Fibroblast of lung (primary cell): ENCODE data around the gene PLA2G6. TPM values are rescaled to one million over a fixed set of nuclear protein-coding genes. Genes with fewer than 3 reads are reported as not detected.
"Not testable (repeated sequence)": the region's sequence is repeated elsewhere in the genome, so short reads cannot be mapped to it uniquely, and the experiment has no call there.

Experiments used
- DNase-seq, 2 donors: peaks; one replicate each; pipeline versions ENCODE4 v3.0.0 to v3.0.0-alpha.2; 2010; ENCODE audit warnings: low read depth in 2 of 2
- H2AFZ ChIP-seq: 2 replicates; pipeline ENCODE4 v1.5.1; 2012; ENCODE audit warnings: low read length, control low read depth, inconsistent platforms
- H3K27ac ChIP-seq: 2 replicates; pipeline ENCODE4 v1.5.1; 2011; ENCODE audit warnings: low read length, control low read depth; ENCODE audit not compliant: insufficient read depth
- H3K27me3 ChIP-seq: 2 replicates; pipeline ENCODE4 v1.5.1; 2011; ENCODE audit warnings: mild to moderate bottlenecking, low read length; ENCODE audit not compliant: control insufficient read depth, insufficient read depth
- H3K36me3 ChIP-seq: 2 replicates; pipeline ENCODE4 v1.5.1; 2011; ENCODE audit warnings: low read length; ENCODE audit not compliant: control insufficient read depth, insufficient read depth
- H3K4me1 ChIP-seq: 2 replicates; pipeline ENCODE4 v1.5.1; 2011; ENCODE audit warnings: low read length; ENCODE audit not compliant: control insufficient read depth, insufficient read depth; ENCODE audit errors: extremely low read depth
- H3K4me2 ChIP-seq: 2 replicates; pipeline ENCODE4 v1.5.1; 2011; ENCODE audit warnings: low read length, control low read depth; ENCODE audit not compliant: insufficient read depth; ENCODE audit errors: extremely low read depth
- H3K4me3 ChIP-seq, 4 experiments: fragments of 200-600 bp in 1 of 4; sonication (generic) in 1 of 4; replicated peaks in 1 of 4; 2 replicates each; pipeline ENCODE4 v1.5.1; 2011 to 2016; ENCODE audit warnings: low read length in 4 of 4, low read depth in 3 of 4, mild to moderate bottlenecking in 3 of 4, control low read depth in 2 of 4, inconsistent platforms in 1 of 4, mixed read lengths in 1 of 4; ENCODE audit not compliant: insufficient read depth in 1 of 4; ENCODE audit errors: control extremely low read depth in 1 of 4
- H3K79me2 ChIP-seq: 2 replicates; pipeline ENCODE4 v1.5.1; 2012; ENCODE audit warnings: mild to moderate bottlenecking, low read length, inconsistent platforms; ENCODE audit not compliant: control insufficient read depth, insufficient read depth
- H3K9ac ChIP-seq: 2 replicates; pipeline ENCODE4 v1.5.1; 2011; ENCODE audit warnings: mild to moderate bottlenecking, low read length, control low read depth; ENCODE audit not compliant: insufficient read depth
- H3K9me3 ChIP-seq: 2 replicates; pipeline ENCODE4 v1.5.1; 2012; ENCODE audit warnings: low read depth, low read length; ENCODE audit not compliant: control insufficient read depth, insufficient read depth
- H4K20me1 ChIP-seq: 2 replicates; pipeline ENCODE4 v1.5.1; 2011; ENCODE audit warnings: low read length; ENCODE audit not compliant: control insufficient read depth, insufficient read depth; ENCODE audit errors: extremely low read depth
- EZH2 ChIP-seq: IDR thresholded peaks from 2 replicates; pipeline ENCODE4 v1.5.1; 2012; ENCODE audit warnings: low read length, control low read depth, mild to moderate bottlenecking; ENCODE audit errors: missing control alignments
- polyA plus RNA-seq, 2 donors: library from polyadenylated mRNA; depleted of rRNA in 1 of 2; stranded (reverse) in 1 of 2; unstranded in 1 of 2; fragments of >200 nt; gene quantifications; 2 replicates each; pipeline ENCODE4 v1.2.1, GENCODE V29; 2011 to 2012; ENCODE audit warnings: missing spikeins in 1 of 2
- total RNA-seq: library from RNA; depleted of rRNA; stranded (reverse); fragments of >200 nt; gene quantifications from 2 replicates; pipeline ENCODE4 v1.2.1, GENCODE V29; 2014
- TF ChIP-seq, protein P1 (sequence below), 2 donors: IDR thresholded peaks in 1 of 2; conservative IDR thresholded peaks in 1 of 2; 1 replicate in 1 of 2; 2 replicates in 1 of 2; pipeline ENCODE4 v1.5.1; 2011 to 2012; ENCODE audit warnings: low read length in 2 of 2, control low read depth in 1 of 2, inconsistent platforms in 1 of 2, low read depth in 1 of 2, mild to moderate bottlenecking in 1 of 2

PLA2G6 gene
- total and polyA plus RNA-seq, 2 donors (not counting 1 experiment from before 2014, with no cell fraction given): 4.8 to 29.9 TPM

GRCh38 chr22:38124236-38124974, 57.2 kb downstream of the PLA2G6 start:
- Histone ChIP-seq H3K79me2 (no peaks in the 10 kb centered on the region), H3K27me3 (no peaks in the 10 kb centered on the region), H3K4me2 (no peak overlapping the region), H3K4me1 (no peaks in the 10 kb centered on the region), H3K4me3 (no peak overlapping the region), H3K9me3 (no peaks in the 10 kb centered on the region), H3K9ac (no peak overlapping the region), H4K20me1 (no peaks in the 10 kb centered on the region), H2AFZ (no peak overlapping the region), H3K36me3 (no peaks in the 10 kb centered on the region), H3K27ac (no peak overlapping the region)
- no peak for TF ChIP-seq EZH2
- TF ChIP-seq, protein P1, sequence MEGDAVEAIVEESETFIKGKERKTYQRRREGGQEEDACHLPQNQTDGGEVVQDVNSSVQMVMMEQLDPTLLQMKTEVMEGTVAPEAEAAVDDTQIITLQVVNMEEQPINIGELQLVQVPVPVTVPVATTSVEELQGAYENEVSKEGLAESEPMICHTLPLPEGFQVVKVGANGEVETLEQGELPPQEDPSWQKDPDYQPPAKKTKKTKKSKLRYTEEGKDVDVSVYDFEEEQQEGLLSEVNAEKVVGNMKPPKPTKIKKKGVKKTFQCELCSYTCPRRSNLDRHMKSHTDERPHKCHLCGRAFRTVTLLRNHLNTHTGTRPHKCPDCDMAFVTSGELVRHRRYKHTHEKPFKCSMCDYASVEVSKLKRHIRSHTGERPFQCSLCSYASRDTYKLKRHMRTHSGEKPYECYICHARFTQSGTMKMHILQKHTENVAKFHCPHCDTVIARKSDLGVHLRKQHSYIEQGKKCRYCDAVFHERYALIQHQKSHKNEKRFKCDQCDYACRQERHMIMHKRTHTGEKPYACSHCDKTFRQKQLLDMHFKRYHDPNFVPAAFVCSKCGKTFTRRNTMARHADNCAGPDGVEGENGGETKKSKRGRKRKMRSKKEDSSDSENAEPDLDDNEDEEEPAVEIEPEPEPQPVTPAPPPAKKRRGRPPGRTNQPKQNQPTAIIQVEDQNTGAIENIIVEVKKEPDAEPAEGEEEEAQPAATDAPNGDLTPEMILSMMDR (conservative IDR thresholded peaks at IDR 0.05 in 1 of 2, IDR thresholded peaks at IDR 0.05 in 1 of 2; ENCODE audit: low read depth in 1 of 2, low read length in 2 of 2): no peak
- no peak for DNase-seq

DNA sequence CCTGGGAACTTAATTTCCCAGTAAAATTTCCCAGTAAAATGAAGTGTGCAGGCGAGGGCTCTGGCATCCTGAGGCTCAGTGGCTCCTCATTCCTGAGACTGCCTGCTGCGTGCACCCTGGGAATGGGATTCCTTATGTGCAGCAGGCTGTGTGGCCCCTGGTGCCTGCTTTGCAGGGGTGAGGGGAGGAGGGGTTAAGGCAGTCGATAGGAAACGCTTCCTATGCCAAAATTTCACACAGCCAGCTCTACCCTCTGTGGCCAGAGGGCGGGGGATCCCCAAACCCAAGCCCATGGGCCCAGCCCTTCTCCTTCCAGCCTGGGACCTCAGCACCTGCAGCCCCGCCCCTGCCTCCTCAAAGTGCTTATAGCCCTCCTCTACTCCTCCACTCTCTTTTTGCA, 59.0 kb downstream of the PLA2G6 start:
- Histone ChIP-seq H2AFZ (no peak overlapping the region), H3K4me1 (no peaks in the 10 kb centered on the region), H3K9ac (no peak overlapping the region), H3K4me2 (no peak overlapping the region), H3K79me2 (no peaks in the 10 kb centered on the region), H3K36me3 (no peaks in the 10 kb centered on the region), H3K4me3 (no peak overlapping the region), H3K27ac (no peak overlapping the region), H4K20me1 (no peaks in the 10 kb centered on the region), H3K9me3 (no peaks in the 10 kb centered on the region), H3K27me3 (no peaks in the 10 kb centered on the region)
- no peak for TF ChIP-seq EZH2
- TF ChIP-seq, protein P1 (conservative IDR thresholded peaks at IDR 0.05 in 1 of 2, IDR thresholded peaks at IDR 0.05 in 1 of 2; ENCODE audit: low read depth in 1 of 2, low read length in 2 of 2): no peak
- DNase-seq: no peak

DNA sequence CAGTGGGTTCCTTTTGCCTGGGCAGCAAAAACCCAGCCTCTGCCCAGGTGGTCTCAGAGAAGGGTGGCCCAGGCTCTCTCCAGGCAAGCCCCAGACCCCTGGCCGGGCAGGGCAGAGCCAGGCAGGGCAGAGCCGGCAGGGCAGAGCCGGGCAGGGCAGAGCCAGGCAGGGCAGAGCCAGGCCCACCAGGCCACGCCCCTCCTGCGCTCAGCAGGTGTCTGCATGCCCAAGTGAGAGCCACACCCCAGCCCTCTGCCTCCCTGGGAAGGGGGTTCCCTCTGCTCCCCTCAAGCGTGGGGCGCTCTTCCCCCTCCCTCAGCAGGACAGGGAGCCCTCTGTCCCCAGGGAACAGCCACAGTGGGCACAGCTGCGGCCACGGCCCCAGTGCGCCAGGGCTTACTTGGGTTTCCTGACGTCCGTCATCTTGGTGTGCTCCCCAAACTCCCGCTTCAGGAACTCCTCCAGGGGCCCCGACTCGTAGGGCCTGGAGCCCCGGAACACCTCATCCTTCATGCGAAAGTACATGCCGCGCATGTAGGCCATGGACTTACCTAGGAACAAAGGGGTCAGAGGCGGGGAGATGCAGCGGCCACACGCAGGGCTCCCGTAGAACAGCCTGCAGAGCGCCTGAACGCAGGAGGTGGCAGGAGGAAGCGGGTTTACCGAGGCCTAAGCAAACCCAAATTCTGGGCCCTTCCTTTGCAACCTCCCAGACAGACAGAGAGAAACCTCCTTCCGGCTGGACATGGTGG, 61.1 kb downstream of the PLA2G6 start:
- H3K4me3 ChIP-seq: no peak overlapping the region
- no peak for DNase-seq
- no peak overlapping the region for H3K27ac ChIP-seq
- TF ChIP-seq EZH2: no peak
- TF ChIP-seq, protein P1 (conservative IDR thresholded peaks at IDR 0.05 in 1 of 2, IDR thresholded peaks at IDR 0.05 in 1 of 2; ENCODE audit: low read depth in 1 of 2, low read length in 2 of 2): no peak
- no peaks in the 10 kb centered on the region for H3K79me2 ChIP-seq
- H3K36me3 ChIP-seq: no peaks in the 10 kb centered on the region
- no peaks in the 10 kb centered on the region for H3K27me3 ChIP-seq
- no peak overlapping the region for H2AFZ ChIP-seq
- no peak overlapping the region for H3K9ac ChIP-seq
- no peak overlapping the region for H3K4me2 ChIP-seq
- H4K20me1 ChIP-seq: no peaks in the 10 kb centered on the region
- H3K4me1 ChIP-seq: no peaks in the 10 kb centered on the region
- no peaks in the 10 kb centered on the region for H3K9me3 ChIP-seq

- not testable (repeated sequence) for H3K9ac ChIP-seq, H3K9me3 ChIP-seq, H3K79me2 ChIP-seq, H2AFZ ChIP-seq, DNase-seq, H3K36me3 ChIP-seq, H3K4me3 ChIP-seq, H3K4me1 ChIP-seq, H4K20me1 ChIP-seq, H3K4me2 ChIP-seq, H3K27ac ChIP-seq, H3K27me3 ChIP-seq
These were observed 62.9 kb downstream of the PLA2G6 start for GRCh38 chr22:38118747-38119146.
